H1 (cell line): ENCODE data around the gene MMD. TPM values are rescaled to one million over a fixed set of nuclear protein-coding genes. Genes with fewer than 3 reads are reported as not detected.

ENCODE experiments used
- CTBP2 ChIP-seq: IDR thresholded peaks from 2 replicates; pipeline ENCODE4 v1.7.0; 2011; ENCODE audit warnings: borderline replicate concordance, mild to moderate bottlenecking, moderate library complexity, mixed read lengths, low read length; ENCODE audit not compliant: insufficient read depth, insufficient read length
- PHF8 ChIP-seq: fragments of 200-600 bp; sonication (generic); conservative IDR thresholded peaks from 2 replicates; pipeline ENCODE4 v1.7.1; 2012; ENCODE audit warnings: low read depth, mild to moderate bottlenecking, inconsistent platforms, low read length, moderate library complexity
- SP4 ChIP-seq: IDR thresholded peaks from 2 replicates; pipeline ENCODE4 v1.6.1; 2012; ENCODE audit warnings: low read length, inconsistent platforms
- USF2 ChIP-seq: IDR thresholded peaks from 2 replicates; pipeline ENCODE4 v1.6.1; 2011; ENCODE audit warnings: low read length, improper control_type of control experiment
- polyA plus RNA-seq, 7 experiments: library from polyadenylated mRNA; depleted of rRNA in 3 of 7; stranded (reverse) in 5 of 7; unstranded in 2 of 7; fragments of >200 nt in 5 of 7; fragments of 200-250 nt in 2 of 7; gene quantifications; 1 replicate in 5 of 7; 2 replicates in 1 of 7; 4 replicates in 1 of 7; pipeline versions ENCODE4 v1.2.1 to v1.2.3, GENCODE V29; 2011 to 2013; ENCODE audit warnings: missing spikeins in 2 of 7, mixed read lengths in 2 of 7
- total RNA-seq: library from RNA; stranded (reverse); fragmentation: NEBNext Ultra II Directional; extraction: Animal tissue kit (Norgen Biotek cat#: 25700); gene quantifications from 2 replicates; pipeline ENCODE4 v1.2.1, GENCODE V29; 2021

The MMD gene
- total and polyA plus RNA-seq, 2 of the 8 experiments (the other 6 are each of a cell fraction or from before 2014, with no cell fraction given): 28.2 to 37.8 TPM

GRCh38 chr17:55398689-55399088 lies 22.9 kb downstream of the MMD start (continued):
- TF ChIP-seq PHF8: no peak
- TF ChIP-seq SP4: no peak
- TF ChIP-seq USF2: no peak
- TF ChIP-seq CTBP2: no peak
- TF ChIP-seq, all 59 proteins: peak for 0
